GM21576 (cell line): ENCODE data around the gene DNAI2.
"Not testable (repeated sequence)": the region's sequence is repeated elsewhere in the genome, so short reads cannot be mapped to it uniquely, and the experiment has no call there.

Source experiments
- ATAC-seq: cut with Tn5 transposase; IDR thresholded peaks from one replicate; pipeline ENCODE4 v1.9.1; 2021; ENCODE audit warnings: mild to moderate bottlenecking, moderate library complexity; ENCODE audit not compliant: unreplicated experiment

The DNAI2 gene

GRCh38 chr17:74244548-74244947 is 29.5 kb upstream of the DNAI2 start:
- no peak for ATAC-seq

GRCh38 chr17:74245145-74245831 is 28.7 kb upstream of the DNAI2 start:
- no peak for ATAC-seq

GRCh38 chr17:74245871-74246270 is 28.2 kb upstream of the DNAI2 start:
- no peak for ATAC-seq

- no peak for ATAC-seq
Observed at GRCh38 chr17:74249590-74250270, 24.3 kb upstream of the DNAI2 start.

- no peak for ATAC-seq
Observed at GRCh38 chr17:74250324-74250995, 23.6 kb upstream of the DNAI2 start.

GRCh38 chr17:74251051-74251450 is 23.0 kb upstream of the DNAI2 start:
- ATAC-seq, result no peak

GRCh38 chr17:74251569-74251968 is 22.5 kb upstream of the DNAI2 start:
- ATAC-seq, result no peak

GRCh38 chr17:74252211-74252610 is 21.8 kb upstream of the DNAI2 start:
- no peak for ATAC-seq

- no peak for ATAC-seq
Observed at GRCh38 chr17:74253036-74253435, 21.0 kb upstream of the DNAI2 start.

- ATAC-seq, result no peak
Observed at GRCh38 chr17:74257311-74257710, 16.7 kb upstream of the DNAI2 start.

- ATAC-seq, result no peak
Observed at GRCh38 chr17:74259667-74260524, 14.1 kb upstream of the DNAI2 start.

- ATAC-seq, result no peak
Observed at GRCh38 chr17:74260525-74260850, 13.5 kb upstream of the DNAI2 start.

- no peak for ATAC-seq
Observed at GRCh38 chr17:74262601-74263000, 11.4 kb upstream of the DNAI2 start.

GRCh38 chr17:74267054-74267453 is 7.0 kb upstream of the DNAI2 start:
- ATAC-seq, result not testable (repeated sequence)

- no peak for ATAC-seq
Observed at GRCh38 chr17:74267579-74267978, 6.5 kb upstream of the DNAI2 start.

- ATAC-seq, result no peak
Observed at GRCh38 chr17:74267987-74268499, 6.0 kb upstream of the DNAI2 start.

GRCh38 chr17:74268558-74268957 is 5.5 kb upstream of the DNAI2 start:
- no peak for ATAC-seq

- no peak for ATAC-seq
Observed at GRCh38 chr17:74270333-74270732, 3.7 kb upstream of the DNAI2 start.

- ATAC-seq, result no peak
Observed at GRCh38 chr17:74271281-74271680, 2.8 kb upstream of the DNAI2 start.

GRCh38 chr17:74271901-74272561 is 2.0 kb upstream of the DNAI2 start:
- ATAC-seq, result no peak
